ENCODE measurements around the gene HYAL2.

HYAL2 gene

GRCh38 chr3:50322386-50323091 is at the start of gene HYAL2:
Gene HYAL2 (minus strand): TSS chr3:50322745. CDS start chr3:50320489, 2,256 bp downstream.
- no peak for DNase-seq

- DNase-seq, result no peak
Measured at GRCh38 chr3:50371133-50371685, 48.7 kb upstream of the HYAL2 start.

GRCh38 chr3:50370594-50370993 is 48.0 kb upstream of the HYAL2 start:
- DNase-seq, result no peak

GRCh38 chr3:50369012-50369670 is 46.6 kb upstream of the HYAL2 start:
- DNase-seq, result no peak

- DNase-seq, result no peak
Measured at GRCh38 chr3:50365842-50366220, 43.3 kb upstream of the HYAL2 start.

GRCh38 chr3:50365080-50365841 is 42.7 kb upstream of the HYAL2 start:
- DNase-seq, result peak; percentile 94

- no peak for DNase-seq
Measured at GRCh38 chr3:50364573-50365079, 42.1 kb upstream of the HYAL2 start.

GRCh38 chr3:50359760-50360110 is 37.2 kb upstream of the HYAL2 start:
- DNase-seq, result no peak

- peak; percentile 99 for DNase-seq
Measured at GRCh38 chr3:50358911-50359759, 36.6 kb upstream of the HYAL2 start, which contains the start of gene TMEM115. Gene TMEM115 (minus strand): TSS chr3:50359521. CDS start chr3:50359063, 458 bp downstream.

- no peak for DNase-seq
Measured at GRCh38 chr3:50358355-50358910, 35.9 kb upstream of the HYAL2 start.

GRCh38 chr3:50357481-50357880 is 34.9 kb upstream of the HYAL2 start:
- DNase-seq, result no peak

- no peak for DNase-seq
Measured at GRCh38 chr3:50356553-50356952, 34.0 kb upstream of the HYAL2 start.

- no peak for DNase-seq
Measured at GRCh38 chr3:50355829-50356552, 33.4 kb upstream of the HYAL2 start.

GRCh38 chr3:50354850-50355249 is 32.3 kb upstream of the HYAL2 start:
- no peak for DNase-seq

GRCh38 chr3:50354186-50354764 is 31.7 kb upstream of the HYAL2 start:
- DNase-seq, result no peak

- no peak for DNase-seq
Measured at GRCh38 chr3:50353245-50354004, 30.9 kb upstream of the HYAL2 start.

- DNase-seq, result no peak
Measured at GRCh38 chr3:50352781-50353180, 30.2 kb upstream of the HYAL2 start.

GRCh38 chr3:50351323-50351697 is 28.8 kb upstream of the HYAL2 start:
- no peak for DNase-seq

- DNase-seq, result peak; percentile 99
Measured at GRCh38 chr3:50350527-50351322, 28.2 kb upstream of the HYAL2 start, which contains the start of the genes CYB561D2 and NPRL2. Gene CYB561D2 (plus strand): TSS chr3:50350862. CDS start chr3:50351434, 572 bp downstream. Gene NPRL2 (minus strand): TSS chr3:50350775. CDS start chr3:50350652, 123 bp downstream.
